Left kidney (tissue), 8 donors: ENCODE results near the gene LTV1. TPM values are rescaled to one million over a fixed set of nuclear protein-coding genes. Genes with fewer than 3 reads are reported as not detected.
"Not testable (repeated sequence)": the region's sequence is repeated elsewhere in the genome, so short reads cannot be mapped to it uniquely, and the experiment has no call there.

Experiments
- DNase-seq: peaks from one replicate; pipeline ENCODE4 v3.0.0-alpha.2; 2013
- long read RNA-seq, 8 donors: transcript quantifications; one replicate each; lab custom pipeline, GENCODE V29; 2026
- polyA plus RNA-seq: library from polyadenylated mRNA; unstranded; fragments of 120-200 nt; gene quantifications from one replicate; pipeline ENCODE4 v1.2.1, GENCODE V29; 2013; ENCODE audit not compliant: insufficient read length

LTV1 gene
- polyA plus RNA-seq = 48.2 TPM
- long read RNA-seq, donor 1, partial matches to known transcripts = 0 of 3 reads
- long read RNA-seq, donor 1, other reads (novel, unspliced or antisense) = 0 of 3 reads
- long read RNA-seq, donor 2, partial matches to known transcripts = 0 of 1 reads
- long read RNA-seq, donor 2, other reads (novel, unspliced or antisense) = 0 of 1 reads
- long read RNA-seq, donor 3, transcript LTV1-201 (11 exons, 1,847 nt) = major isoform, 8 of 8 reads
- long read RNA-seq, donor 3, partial matches to known transcripts = 0 of 8 reads
- long read RNA-seq, donor 3, other reads (novel, unspliced or antisense) = 0 of 8 reads
- long read RNA-seq, donor 4 = 0 reads
- long read RNA-seq, donor 5, transcript LTV1-201 (11 exons, 1,847 nt) = major isoform, 11 of 26 reads
- long read RNA-seq, donor 5, partial matches to known transcripts = 15 of 26 reads
- long read RNA-seq, donor 5, other reads (novel, unspliced or antisense) = 0 of 26 reads
- long read RNA-seq, donor 6, partial matches to known transcripts = 0 of 3 reads
- long read RNA-seq, donor 6, other reads (novel, unspliced or antisense) = 0 of 3 reads
- long read RNA-seq, donor 7, transcript LTV1-201 (11 exons, 1,847 nt) = major isoform, 5 of 16 reads
- long read RNA-seq, donor 7, partial matches to known transcripts = 11 of 16 reads
- long read RNA-seq, donor 7, other reads (novel, unspliced or antisense) = 0 of 16 reads
- long read RNA-seq, donor 8, partial matches to known transcripts = 5 of 7 reads
- long read RNA-seq, donor 8, other reads (novel, unspliced or antisense) = 0 of 7 reads

GRCh38 chr6:143842902-143843676 is at the start of gene LTV1:
LTV1 (plus strand) TSS chr6:143843338; CDS start chr6:143843478, 140 bp downstream.
- peak; percentile 97 for DNase-seq

GRCh38 chr6:143796551-143796950 is 46.6 kb upstream of the LTV1 start:
- DNase-seq = not testable (repeated sequence)

GRCh38 chr6:143798487-143798886 is 44.7 kb upstream of the LTV1 start:
- not testable (repeated sequence) for DNase-seq

GRCh38 chr6:143802833-143803565 is 40.1 kb upstream of the LTV1 start:
- DNase-seq = no peak

GRCh38 chr6:143803769-143804568 is 39.2 kb upstream of the LTV1 start:
- no peak for DNase-seq

GRCh38 chr6:143804835-143805239 is 38.3 kb upstream of the LTV1 start:
- no peak for DNase-seq

GRCh38 chr6:143806282-143807102 is 36.6 kb upstream of the LTV1 start:
- DNase-seq = no peak

- no peak for DNase-seq
Observed at GRCh38 chr6:143807103-143807772, 35.9 kb upstream of the LTV1 start.

GRCh38 chr6:143810745-143811144 is 32.4 kb upstream of the LTV1 start:
- DNase-seq = no peak

GRCh38 chr6:143811501-143812157 is 31.5 kb upstream of the LTV1 start:
- DNase-seq = no peak

GRCh38 chr6:143817621-143818020 is 25.5 kb upstream of the LTV1 start:
- no peak for DNase-seq

GRCh38 chr6:143821359-143821758 is 21.8 kb upstream of the LTV1 start:
- no peak for DNase-seq

- DNase-seq = no peak
Observed at GRCh38 chr6:143822584-143823024, 20.5 kb upstream of the LTV1 start.

- no peak for DNase-seq
Observed at GRCh38 chr6:143823548-143823947, 19.6 kb upstream of the LTV1 start.

- DNase-seq = no peak
Observed at GRCh38 chr6:143828572-143828971, 14.6 kb upstream of the LTV1 start.

- DNase-seq = no peak
Observed at GRCh38 chr6:143836150-143836549, 7.0 kb upstream of the LTV1 start.

GRCh38 chr6:143838395-143838794 is 4.7 kb upstream of the LTV1 start:
- no peak for DNase-seq

GRCh38 chr6:143839196-143839595 is 3.9 kb upstream of the LTV1 start:
- no peak for DNase-seq
